Prostate gland (tissue), 2 donors: Measurements from ENCODE around the gene OR14I1. TPM values are rescaled to one million over a fixed set of nuclear protein-coding genes. Genes with fewer than 3 reads are reported as not detected.

Experiments used
- DNase-seq: peaks from one replicate; pipeline ENCODE4 v3.0.0-alpha.2; 2019; ENCODE audit warnings: low spot score
- H3K27ac ChIP-seq, 2 donors: fragments of 200-600 bp; sonication (generic); 2 replicates each; pipeline ENCODE4 v1.5.1; 2017 to 2019
- H3K27me3 ChIP-seq: fragments of 200-600 bp; sonication (generic); replicated peaks from 2 replicates; pipeline ENCODE4 v1.5.1; 2019; ENCODE audit not compliant: insufficient read depth
- H3K36me3 ChIP-seq, 2 donors: fragments of 200-600 bp; sonication (generic); 1 replicate in 1 of 2; 2 replicates in 1 of 2; pipeline versions ENCODE4 v1.5.1 to v1.8.1; 2017 to 2019
- H3K4me1 ChIP-seq: fragments of 200-600 bp; sonication (generic); replicated peaks from 2 replicates; pipeline ENCODE4 v1.5.1; 2019
- H3K4me3 ChIP-seq, 2 donors: fragments of 200-600 bp; sonication (generic); 2 replicates each; pipeline ENCODE4 v1.5.1; 2017 to 2019
- H3K9me3 ChIP-seq: fragments of 200-600 bp; sonication (generic); 2 replicates; pipeline ENCODE4 v1.5.1; 2017
- POLR2A ChIP-seq: fragments of 450-650 bp; IDR thresholded peaks from one replicate; pipeline ENCODE4 v1.6.1; 2016; ENCODE audit warnings: antibody characterized with exemption, mild to moderate bottlenecking
- POLR2AphosphoS5 ChIP-seq: sonication (generic); formaldehyde crosslinking; IDR thresholded peaks from one replicate; pipeline ENCODE4 v1.6.1; 2017; ENCODE audit warnings: antibody characterized with exemption
- WGBS: methylation state at CpG from one replicate; pipeline ENCODE4 v1.1.5; 2018; 5-methylcytosine and 5-hydroxymethylcytosine counted together
- intact Hi-C: fragments of 100-400 bp; cut with DNase I; formaldehyde crosslinking; loops from one replicate; pipeline ENCODE4 v1.14.2; 2022
- total RNA-seq, 2 donors: library from RNA; depleted of rRNA; stranded (reverse); fragments of >200 nt; gene quantifications; one replicate each; pipeline ENCODE4 v1.1.0, GENCODE V29; 2016
- TF ChIP-seq, protein P1 (sequence below), 4 experiments: fragments of 200-600 bp in 2 of 4; fragments of 450-650 bp in 2 of 4; sonication (generic) in 2 of 4; IDR thresholded peaks; 1 replicate in 3 of 4; 2 replicates in 1 of 4; pipeline ENCODE4 v1.5.1; 2016 to 2019; ENCODE audit warnings: antibody characterized with exemption in 4 of 4, mild to moderate bottlenecking in 2 of 4, moderate library complexity in 2 of 4

The OR14I1 gene
- total RNA-seq, 2 donors from 2014 or later, result not detected

- no peaks in the 10 kb centered on the region for H3K4me1 ChIP-seq
Measured at GRCh38 chr1:248730507-248731335, 28.2 kb upstream of the OR14I1 start.

GRCh38 chr1:248714248-248714647 is 11.7 kb upstream of the OR14I1 start:
- DNase-seq, result no peak
- H3K27me3 ChIP-seq, result no peaks in the 10 kb centered on the region
- no peaks in the 10 kb centered on the region for H3K9me3 ChIP-seq
- H3K36me3 ChIP-seq, result no peaks in the 10 kb centered on the region
- no peak overlapping the region for H3K27ac ChIP-seq
- 42% methylated on average over 3 of the region's 3 CpGs for WGBS
- intact Hi-C loops, result no loop called here
- H3K4me1 ChIP-seq, result no peaks in the 10 kb centered on the region
- no peak for TF ChIP-seq POLR2AphosphoS5
- TF ChIP-seq, protein P1, sequence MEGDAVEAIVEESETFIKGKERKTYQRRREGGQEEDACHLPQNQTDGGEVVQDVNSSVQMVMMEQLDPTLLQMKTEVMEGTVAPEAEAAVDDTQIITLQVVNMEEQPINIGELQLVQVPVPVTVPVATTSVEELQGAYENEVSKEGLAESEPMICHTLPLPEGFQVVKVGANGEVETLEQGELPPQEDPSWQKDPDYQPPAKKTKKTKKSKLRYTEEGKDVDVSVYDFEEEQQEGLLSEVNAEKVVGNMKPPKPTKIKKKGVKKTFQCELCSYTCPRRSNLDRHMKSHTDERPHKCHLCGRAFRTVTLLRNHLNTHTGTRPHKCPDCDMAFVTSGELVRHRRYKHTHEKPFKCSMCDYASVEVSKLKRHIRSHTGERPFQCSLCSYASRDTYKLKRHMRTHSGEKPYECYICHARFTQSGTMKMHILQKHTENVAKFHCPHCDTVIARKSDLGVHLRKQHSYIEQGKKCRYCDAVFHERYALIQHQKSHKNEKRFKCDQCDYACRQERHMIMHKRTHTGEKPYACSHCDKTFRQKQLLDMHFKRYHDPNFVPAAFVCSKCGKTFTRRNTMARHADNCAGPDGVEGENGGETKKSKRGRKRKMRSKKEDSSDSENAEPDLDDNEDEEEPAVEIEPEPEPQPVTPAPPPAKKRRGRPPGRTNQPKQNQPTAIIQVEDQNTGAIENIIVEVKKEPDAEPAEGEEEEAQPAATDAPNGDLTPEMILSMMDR (IDR thresholded peaks at IDR 0.05), result no peak
- no peak for TF ChIP-seq POLR2A
- H3K4me3 ChIP-seq, result no peak overlapping the region

More at GRCh38 chr1:248730507-248731335, 28.2 kb upstream of the OR14I1 start:
- 76% methylated on average over 13 of the region's 13 CpGs for WGBS
- H3K9me3 ChIP-seq, result no peaks in the 10 kb centered on the region
- intact Hi-C loops, result no loop called here
- no peak for DNase-seq
- no peaks in the 10 kb centered on the region for H3K36me3 ChIP-seq
- no peak overlapping the region for H3K27ac ChIP-seq
- TF ChIP-seq, protein P1 (IDR thresholded peaks at IDR 0.05), result no peak
- TF ChIP-seq POLR2A (no peak), POLR2AphosphoS5 (no peak)
- H3K4me3 ChIP-seq, result no peak overlapping the region
- no peaks in the 10 kb centered on the region for H3K27me3 ChIP-seq

DNA sequence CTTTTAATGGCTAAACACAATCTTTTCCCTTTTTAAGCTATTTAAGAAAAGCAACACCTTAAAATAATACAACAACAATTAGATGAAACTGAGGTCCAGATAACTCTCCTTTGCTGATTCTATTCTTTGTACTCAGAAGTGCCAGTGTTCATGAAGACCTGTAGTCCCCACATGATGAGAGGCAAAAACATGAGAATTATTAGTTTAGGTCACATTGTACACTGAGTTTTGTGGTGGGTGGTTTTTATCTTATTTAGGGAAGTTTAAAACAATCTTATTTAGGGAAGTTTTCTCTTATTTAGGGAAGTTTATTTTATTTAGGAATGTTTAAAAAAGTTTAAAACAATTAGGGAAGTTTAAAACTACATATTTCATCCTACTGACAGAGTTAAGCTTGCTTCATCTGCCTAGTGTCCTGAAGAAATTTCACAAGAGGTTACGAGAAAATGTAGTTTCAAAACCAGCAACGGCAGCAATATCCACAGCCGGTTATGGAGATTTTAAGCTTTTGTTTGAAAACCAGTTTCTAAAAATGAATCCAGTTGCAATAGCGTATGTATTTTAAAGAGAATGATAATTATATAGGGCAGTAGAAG is 7.8 kb upstream of the OR14I1 start:
- no peak overlapping the region for H3K27ac ChIP-seq
- no peaks in the 10 kb centered on the region for H3K36me3 ChIP-seq
- H3K4me1 ChIP-seq, result no peaks in the 10 kb centered on the region
- intact Hi-C loops, result no loop called here
- TF ChIP-seq, protein P1 (IDR thresholded peaks at IDR 0.05), result no peak
- TF ChIP-seq POLR2AphosphoS5, result no peak
- TF ChIP-seq POLR2A, result no peak
- no peaks in the 10 kb centered on the region for H3K27me3 ChIP-seq
- H3K9me3 ChIP-seq, result no peaks in the 10 kb centered on the region
- no peak for DNase-seq
- no peak overlapping the region for H3K4me3 ChIP-seq
- 76% methylated on average over 4 of the region's 4 CpGs for WGBS

DNA sequence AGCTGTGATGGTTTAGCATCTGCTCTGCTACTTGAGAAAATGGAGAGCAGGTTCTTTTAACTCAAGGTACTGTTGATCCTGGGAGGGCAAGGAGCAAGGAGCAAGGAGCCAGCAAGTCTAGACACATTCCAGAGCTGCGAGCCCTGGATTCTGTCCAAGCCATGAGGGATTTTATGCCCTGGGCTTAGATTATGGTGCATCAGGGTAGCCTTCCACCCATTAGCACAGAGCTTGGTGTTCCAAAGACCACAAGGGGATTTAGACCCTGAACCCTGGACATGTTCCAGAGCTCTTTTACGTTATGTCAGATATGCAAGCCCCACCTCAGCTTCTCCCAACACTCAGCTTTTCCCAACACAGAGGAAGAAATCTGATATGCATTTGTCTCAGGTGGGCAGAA is 2.0 kb upstream of the OR14I1 start:
- no peak overlapping the region for H3K4me3 ChIP-seq
- no peaks in the 10 kb centered on the region for H3K4me1 ChIP-seq
- TF ChIP-seq POLR2A (no peak), POLR2AphosphoS5 (no peak)
- TF ChIP-seq, protein P1 (IDR thresholded peaks at IDR 0.05), result no peak
- intact Hi-C loops, result no loop called here
- H3K27me3 ChIP-seq, result no peaks in the 10 kb centered on the region
- WGBS, result 71% methylated on average over 2 of the region's 2 CpGs
- no peaks in the 10 kb centered on the region for H3K36me3 ChIP-seq
- no peak overlapping the region for H3K27ac ChIP-seq
- no peaks in the 10 kb centered on the region for H3K9me3 ChIP-seq
- no peak for DNase-seq

DNA sequence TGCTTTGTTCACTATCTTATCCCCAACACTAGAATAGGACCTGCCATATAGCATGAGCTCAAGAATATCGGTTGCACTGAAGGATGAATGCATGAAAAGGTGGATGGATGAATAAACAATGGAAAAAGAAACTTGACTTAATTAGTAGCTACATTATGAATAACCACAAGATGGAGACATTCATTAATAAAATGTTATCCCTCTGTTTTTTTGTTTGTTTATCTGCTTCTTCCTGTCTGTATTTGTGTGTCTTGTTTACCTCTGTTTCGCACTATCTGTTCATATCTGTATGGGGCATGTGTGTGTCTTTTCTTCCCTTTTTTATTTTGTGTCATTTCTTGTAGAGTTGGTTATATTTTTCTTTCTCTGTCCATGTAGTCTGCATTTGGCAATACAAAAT is 1.1 kb upstream of the OR14I1 start:
- intact Hi-C loops, result no loop called here
- no peaks in the 10 kb centered on the region for H3K36me3 ChIP-seq
- TF ChIP-seq POLR2AphosphoS5, result no peak
- TF ChIP-seq, protein P1 (IDR thresholded peaks at IDR 0.05), result peak in 1 of 4 experiments; percentile 6
- no peak overlapping the region for H3K4me3 ChIP-seq
- H3K4me1 ChIP-seq, result no peaks in the 10 kb centered on the region
- H3K27ac ChIP-seq, result no peak overlapping the region
- H3K27me3 ChIP-seq, result no peaks in the 10 kb centered on the region
- 80% methylated on average over 2 of the region's 2 CpGs for WGBS
- H3K9me3 ChIP-seq, result no peaks in the 10 kb centered on the region
- no peak for DNase-seq
